Measurements from ENCODE around the gene ACACB.

Gene ACACB

DNA sequence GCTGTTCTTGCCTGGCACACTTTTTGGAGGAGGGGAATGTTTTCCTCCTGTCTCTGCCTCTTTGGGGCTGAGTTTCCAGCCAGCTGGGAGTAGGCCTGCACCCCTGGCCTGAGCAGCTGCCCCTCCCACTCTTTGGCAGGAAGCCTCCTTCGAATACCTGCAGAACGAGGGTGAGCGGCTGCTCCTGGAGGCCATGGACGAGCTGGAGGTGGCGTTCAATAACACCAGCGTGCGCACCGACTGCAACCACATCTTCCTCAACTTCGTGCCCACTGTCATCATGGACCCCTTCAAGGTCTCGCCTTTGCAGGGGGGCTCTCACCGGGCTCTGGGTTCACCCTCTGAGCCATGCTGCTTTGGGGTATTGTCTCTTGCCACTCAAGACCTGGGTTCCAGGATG lies 123.3 kb downstream of the ACACB start:
- Histone ChIP-seq H3K36me3 (ENCODE audit: insufficient read depth, low read length) (no peaks in the 10 kb centered on the region), H3K4me1 (ENCODE audit: insufficient read depth, low read length) (no peaks in the 10 kb centered on the region), H3K9ac (ENCODE audit: low read depth, low read length) (no peak overlapping the region), H3K9me3 (ENCODE audit: control insufficient read depth, insufficient read depth, low read length) (no peaks in the 10 kb centered on the region)

DNA sequence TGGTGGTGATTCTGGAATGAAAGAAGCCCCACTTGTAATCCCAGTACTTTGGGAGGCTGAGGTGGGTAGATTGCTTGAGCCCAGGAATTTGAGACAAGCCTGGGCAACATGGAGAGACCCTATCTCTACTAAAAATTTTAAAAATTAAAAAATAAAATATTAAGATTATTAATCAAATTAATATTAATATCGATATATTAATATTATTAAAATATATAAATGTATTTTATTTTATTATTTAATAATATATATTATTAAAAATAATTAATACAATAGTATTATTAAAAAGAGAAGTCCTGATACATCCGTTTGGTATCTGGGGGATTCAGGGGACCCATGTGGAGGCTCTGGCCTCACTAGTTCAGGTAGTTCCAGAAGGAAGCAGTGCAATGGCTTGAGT lies 124.0 kb downstream of the ACACB start:
- no peaks in the 10 kb centered on the region for H3K36me3 ChIP-seq (ENCODE audit: insufficient read depth, low read length)
- H3K9me3 ChIP-seq (ENCODE audit: control insufficient read depth, insufficient read depth, low read length) = no peaks in the 10 kb centered on the region
- H3K9ac ChIP-seq (ENCODE audit: low read depth, low read length) = no peak overlapping the region
- no peaks in the 10 kb centered on the region for H3K4me1 ChIP-seq (ENCODE audit: insufficient read depth, low read length)

GRCh38 chr12:109241936-109242335 lies 125.5 kb downstream of the ACACB start:
- Histone ChIP-seq H3K36me3 (ENCODE audit: insufficient read depth, low read length) (no peaks in the 10 kb centered on the region), H3K9me3 (ENCODE audit: control insufficient read depth, insufficient read depth, low read length) (no peaks in the 10 kb centered on the region), H3K9ac (ENCODE audit: low read depth, low read length) (no peak overlapping the region), H3K4me1 (ENCODE audit: insufficient read depth, low read length) (no peaks in the 10 kb centered on the region)

DNA sequence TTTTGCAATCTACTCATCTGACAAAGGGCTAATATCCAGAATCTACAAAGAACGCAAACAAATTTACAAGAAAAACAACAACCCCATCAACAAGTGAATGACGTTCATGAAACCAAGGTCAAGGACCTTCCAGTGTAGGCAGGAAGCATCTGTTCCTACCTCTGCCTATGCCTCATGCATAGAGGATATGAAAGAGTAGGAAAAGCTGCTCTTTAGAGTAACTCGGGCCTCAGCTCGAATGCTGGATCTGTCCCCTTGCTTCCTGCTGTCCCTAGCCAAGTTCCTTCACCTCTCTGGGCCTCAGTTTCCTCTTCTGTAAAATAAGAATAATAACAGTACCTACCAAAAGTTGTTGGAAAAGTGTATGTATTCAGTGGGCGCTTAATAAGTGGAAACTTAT lies 127.7 kb downstream of the ACACB start:
- Histone ChIP-seq H3K36me3 (ENCODE audit: insufficient read depth, low read length) (no peaks in the 10 kb centered on the region), H3K9me3 (ENCODE audit: control insufficient read depth, insufficient read depth, low read length) (no peaks in the 10 kb centered on the region), H3K9ac (ENCODE audit: low read depth, low read length) (no peak overlapping the region), H3K4me1 (ENCODE audit: insufficient read depth, low read length) (no peaks in the 10 kb centered on the region)

- Histone ChIP-seq H3K36me3 (ENCODE audit: insufficient read depth, low read length) (no peaks in the 10 kb centered on the region), H3K9me3 (ENCODE audit: control insufficient read depth, insufficient read depth, low read length) (no peaks in the 10 kb centered on the region), H3K9ac (ENCODE audit: low read depth, low read length) (no peak overlapping the region), H3K4me1 (ENCODE audit: insufficient read depth, low read length) (no peaks in the 10 kb centered on the region)
Measured at GRCh38 chr12:109246221-109246620, 129.8 kb downstream of the ACACB start.

GRCh38 chr12:109247831-109248654 lies 131.7 kb downstream of the ACACB start:
- H3K36me3 ChIP-seq (ENCODE audit: insufficient read depth, low read length) = no peaks in the 10 kb centered on the region
- no peak overlapping the region for H3K9ac ChIP-seq (ENCODE audit: low read depth, low read length)
- no peaks in the 10 kb centered on the region for H3K4me1 ChIP-seq (ENCODE audit: insufficient read depth, low read length)
- H3K9me3 ChIP-seq (ENCODE audit: control insufficient read depth, insufficient read depth, low read length) = no peaks in the 10 kb centered on the region; the same call in 1 of the 2 replicates

DNA sequence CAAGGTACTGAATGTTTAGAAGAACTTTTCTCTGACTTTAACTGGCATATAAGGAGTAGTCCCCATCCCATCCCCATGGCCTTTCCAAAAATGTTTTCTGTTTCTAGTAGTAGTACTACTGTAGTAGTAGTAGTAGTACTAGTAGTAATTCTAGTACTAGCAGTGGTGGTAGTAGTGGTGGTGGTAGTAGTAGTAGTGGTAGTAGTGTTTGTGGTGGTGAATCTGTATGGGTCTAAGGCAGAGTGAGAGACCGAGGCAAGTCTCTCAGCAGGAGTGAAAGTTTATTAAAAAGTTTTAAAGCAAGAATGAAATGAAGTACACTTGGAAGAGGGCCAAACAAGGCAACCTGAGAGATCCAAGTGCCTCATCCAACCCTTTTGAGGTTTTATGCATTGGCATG lies 134.1 kb downstream of the ACACB start:
- Histone ChIP-seq H3K36me3 (ENCODE audit: insufficient read depth, low read length) (no peaks in the 10 kb centered on the region; the same call in 1 of the 2 replicates), H3K9me3 (ENCODE audit: control insufficient read depth, insufficient read depth, low read length) (peaks cover 5% of the 10 kb centered on the region; the same call in 1 of the 2 replicates), H3K9ac (ENCODE audit: low read depth, low read length) (no peak overlapping the region; the same call in 1 of the 2 replicates), H3K4me1 (ENCODE audit: insufficient read depth, low read length) (no peaks in the 10 kb centered on the region)

DNA sequence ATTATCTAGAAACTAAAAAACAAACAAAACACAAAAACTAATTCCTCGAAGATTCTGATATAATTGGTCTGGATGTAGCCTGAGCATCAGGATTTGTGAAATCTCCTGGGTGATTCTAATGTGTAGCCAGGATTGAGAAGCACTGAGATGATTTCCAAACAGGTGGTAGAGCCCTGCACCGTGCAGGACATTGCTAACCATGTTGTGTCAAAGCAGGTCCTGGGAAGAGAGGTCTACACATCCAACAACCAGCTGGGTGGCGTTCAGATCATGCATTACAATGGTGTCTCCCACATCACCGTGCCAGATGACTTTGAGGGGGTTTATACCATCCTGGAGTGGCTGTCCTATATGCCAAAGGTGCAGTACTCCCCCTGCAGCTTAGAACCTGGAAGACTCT lies 136.4 kb downstream of the ACACB start:
- no peaks in the 10 kb centered on the region; the same call in 1 of the 2 replicates for H3K36me3 ChIP-seq (ENCODE audit: insufficient read depth, low read length)
- H3K4me1 ChIP-seq (ENCODE audit: insufficient read depth, low read length) = no peaks in the 10 kb centered on the region
- H3K9ac ChIP-seq (ENCODE audit: low read depth, low read length) = no peak overlapping the region
- H3K9me3 ChIP-seq (ENCODE audit: control insufficient read depth, insufficient read depth, low read length) = peaks cover 5% of the 10 kb centered on the region; the same call in 1 of the 2 replicates

DNA sequence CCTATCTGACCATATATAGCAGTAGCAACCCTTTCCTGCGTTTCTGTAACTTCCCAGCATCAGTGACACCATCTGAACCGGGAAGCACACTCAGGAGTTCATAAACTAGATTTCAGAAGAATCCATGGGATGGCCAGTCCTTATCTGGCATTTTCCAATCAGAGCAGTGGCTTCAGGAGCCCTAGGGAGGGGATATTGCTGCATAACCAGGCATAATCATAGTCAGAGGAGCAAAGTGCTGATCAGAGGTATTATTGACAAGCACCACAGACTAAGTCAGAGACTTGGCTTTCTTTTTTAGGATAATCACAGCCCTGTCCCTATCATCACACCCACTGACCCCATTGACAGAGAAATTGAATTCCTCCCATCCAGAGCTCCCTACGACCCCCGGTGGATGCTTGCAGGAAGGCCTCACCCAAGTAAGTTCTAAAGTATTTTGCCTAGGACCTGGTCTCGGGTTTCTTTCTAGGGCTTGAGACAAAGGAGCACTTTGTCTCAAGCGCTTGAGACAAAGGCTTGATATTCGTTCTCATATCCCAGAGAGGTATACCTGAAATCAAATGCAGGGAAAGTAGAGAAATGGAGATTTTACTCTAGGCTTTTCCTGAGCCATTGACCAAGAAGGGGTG lies 137.6 kb downstream of the ACACB start:
- H3K9me3 ChIP-seq (ENCODE audit: control insufficient read depth, insufficient read depth, low read length) = peaks cover 5% of the 10 kb centered on the region; the same call in 1 of the 2 replicates
- no peaks in the 10 kb centered on the region for H3K4me1 ChIP-seq (ENCODE audit: insufficient read depth, low read length)
- H3K36me3 ChIP-seq (ENCODE audit: insufficient read depth, low read length) = no peaks in the 10 kb centered on the region; the same call in 1 of the 2 replicates
- H3K9ac ChIP-seq (ENCODE audit: low read depth, low read length) = no peak overlapping the region

DNA sequence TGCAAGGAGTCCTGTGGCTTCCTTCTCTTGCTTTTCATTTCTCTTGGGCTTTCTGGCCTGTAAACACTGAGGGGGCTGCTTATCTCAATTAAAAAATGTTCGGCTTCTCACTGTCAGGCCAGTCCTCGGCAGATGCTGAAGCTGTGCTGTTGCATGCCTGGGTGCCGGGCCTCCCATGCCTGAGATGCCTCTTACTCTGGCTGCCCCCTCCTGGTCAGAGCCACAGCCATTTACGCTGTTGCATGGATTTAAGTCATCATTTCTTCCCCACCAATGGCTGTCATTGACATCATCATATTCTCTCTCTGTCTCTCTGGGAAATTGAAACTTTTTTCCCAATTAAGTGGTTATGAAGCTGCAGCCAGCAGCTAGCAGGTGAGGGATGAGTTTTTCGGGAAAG lies 139.0 kb downstream of the ACACB start:
- Histone ChIP-seq H3K4me1 (ENCODE audit: insufficient read depth, low read length) (no peaks in the 10 kb centered on the region; the same call in 1 of the 2 replicates), H3K9ac (ENCODE audit: low read depth, low read length) (no peak overlapping the region), H3K36me3 (ENCODE audit: insufficient read depth, low read length) (no peaks in the 10 kb centered on the region; the same call in 1 of the 2 replicates), H3K9me3 (ENCODE audit: control insufficient read depth, insufficient read depth, low read length) (peaks cover 5% of the 10 kb centered on the region; the same call in 1 of the 2 replicates)

DNA sequence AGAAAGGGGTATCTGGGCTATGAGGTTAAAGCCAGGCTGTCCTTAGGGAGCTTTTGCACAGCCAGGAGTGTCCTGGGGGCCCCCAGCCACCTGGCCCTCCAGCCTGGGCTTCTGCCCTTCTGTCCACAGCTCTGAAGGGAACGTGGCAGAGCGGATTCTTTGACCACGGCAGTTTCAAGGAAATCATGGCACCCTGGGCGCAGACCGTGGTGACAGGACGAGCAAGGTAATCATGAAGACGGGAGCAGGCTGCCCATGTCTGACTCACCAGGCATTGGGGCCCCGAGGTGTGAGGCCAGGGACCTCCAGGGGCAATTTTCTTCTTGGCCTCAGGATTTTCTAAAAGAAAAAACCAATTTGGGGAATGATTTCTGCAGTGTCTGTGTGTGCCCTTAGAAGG lies 139.6 kb downstream of the ACACB start:
- Histone ChIP-seq H3K36me3 (ENCODE audit: insufficient read depth, low read length) (no peaks in the 10 kb centered on the region; the same call in 1 of the 2 replicates), H3K4me1 (ENCODE audit: insufficient read depth, low read length) (peaks cover 6% of the 10 kb centered on the region), H3K9ac (ENCODE audit: low read depth, low read length) (no peak overlapping the region), H3K9me3 (ENCODE audit: control insufficient read depth, insufficient read depth, low read length) (peaks cover 5% of the 10 kb centered on the region; the same call in 1 of the 2 replicates)

DNA sequence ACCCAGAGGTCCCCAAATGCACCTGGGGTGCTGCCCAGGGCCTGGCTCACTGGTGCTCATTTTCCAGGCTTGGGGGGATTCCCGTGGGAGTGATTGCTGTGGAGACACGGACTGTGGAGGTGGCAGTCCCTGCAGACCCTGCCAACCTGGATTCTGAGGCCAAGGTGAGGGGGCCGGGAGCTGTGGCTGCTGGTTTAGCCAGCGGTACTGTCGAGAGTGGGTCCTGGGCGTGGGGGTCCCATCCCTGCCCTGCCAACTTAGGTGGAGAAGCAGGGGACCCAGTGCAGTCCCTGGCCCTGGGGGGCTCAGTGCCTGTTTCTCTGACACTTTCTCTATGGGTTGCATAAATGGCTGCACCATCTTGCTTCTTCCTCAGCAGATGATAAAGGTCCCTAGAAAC lies 141.8 kb downstream of the ACACB start:
- Histone ChIP-seq H3K9ac (ENCODE audit: low read depth, low read length) (no peak overlapping the region), H3K9me3 (ENCODE audit: control insufficient read depth, insufficient read depth, low read length) (0 out of 2 replicates have a peak, but pooled peaks cover 5% of the 10 kb centered on the region), H3K36me3 (ENCODE audit: insufficient read depth, low read length) (no peaks in the 10 kb centered on the region; the same call in 1 of the 2 replicates), H3K4me1 (ENCODE audit: insufficient read depth, low read length) (peaks cover 9% of the 10 kb centered on the region)

GRCh38 chr12:109258607-109259544 lies 142.5 kb downstream of the ACACB start:
- peaks cover 9% of the 10 kb centered on the region for H3K4me1 ChIP-seq (ENCODE audit: insufficient read depth, low read length)
- no peaks in the 10 kb centered on the region; the same call in 1 of the 2 replicates for H3K36me3 ChIP-seq (ENCODE audit: insufficient read depth, low read length)
- H3K9ac ChIP-seq (ENCODE audit: low read depth, low read length) = no peak overlapping the region
- no peaks in the 10 kb centered on the region for H3K9me3 ChIP-seq (ENCODE audit: control insufficient read depth, insufficient read depth, low read length)

- H3K9me3 ChIP-seq (ENCODE audit: control insufficient read depth, insufficient read depth, low read length) = no peaks in the 10 kb centered on the region
- H3K4me1 ChIP-seq (ENCODE audit: insufficient read depth, low read length) = peaks cover 9% of the 10 kb centered on the region
- H3K9ac ChIP-seq (ENCODE audit: low read depth, low read length) = no peak overlapping the region
- H3K36me3 ChIP-seq (ENCODE audit: insufficient read depth, low read length) = no peaks in the 10 kb centered on the region
Measured at GRCh38 chr12:109259545-109259895, 143.1 kb downstream of the ACACB start.

All from ES-I3 (cell line).